Measurements from ENCODE around the gene PRDM16.

Gene PRDM16

DNA sequence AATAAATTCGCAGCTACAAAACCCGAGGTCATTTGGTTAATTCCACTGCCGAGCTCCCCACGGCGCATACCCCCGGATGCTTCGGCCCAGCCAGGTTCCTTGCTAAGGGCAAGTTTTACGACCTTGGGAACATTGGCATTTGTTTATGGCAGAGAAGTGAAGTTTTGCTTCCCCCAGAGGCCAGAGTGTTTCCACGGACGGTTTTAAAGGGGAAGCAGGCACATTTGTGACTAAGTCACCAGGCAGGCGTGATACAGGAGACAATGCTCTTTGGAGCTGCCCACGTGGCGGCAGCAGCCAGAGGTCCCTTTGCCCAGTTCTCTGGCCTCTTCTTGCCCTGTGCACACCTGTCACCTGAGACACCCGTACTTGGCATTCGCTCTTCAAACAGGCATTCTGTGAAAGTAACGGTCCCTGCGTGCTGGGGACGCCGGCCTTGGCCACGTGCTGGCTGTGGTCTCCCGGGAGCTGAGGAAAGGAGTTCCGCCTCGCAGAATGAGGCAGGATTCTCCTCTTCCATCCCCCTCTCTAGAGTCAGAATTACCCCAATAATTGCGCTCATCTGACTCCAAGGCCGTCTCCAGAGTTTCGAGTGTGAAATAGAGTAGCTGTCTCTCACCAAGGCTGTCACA, 138.3 kb downstream of the PRDM16 start:
- DNase-seq (ENCODE audit: low spot score) = no peak

DNA sequence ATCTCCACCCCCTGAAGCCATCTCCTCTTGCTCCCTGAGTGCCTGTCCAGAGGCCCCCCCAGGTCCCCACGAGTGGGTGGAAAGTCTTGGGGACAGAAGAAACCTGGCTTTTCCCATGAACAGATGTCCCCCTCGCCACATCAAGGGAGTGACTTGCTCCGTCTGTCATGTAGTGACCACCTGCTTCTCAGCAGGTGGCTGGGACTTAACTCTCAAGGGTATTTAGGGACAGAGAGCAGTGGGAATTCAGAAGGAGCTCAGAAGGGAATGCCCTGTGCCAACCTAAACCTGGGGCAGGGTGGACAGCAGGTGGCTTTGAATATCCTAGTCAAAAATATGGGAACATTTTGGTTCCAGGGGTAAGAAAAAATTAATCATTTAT, 139.8 kb downstream of the PRDM16 start:
- no peak for DNase-seq (ENCODE audit: low spot score)

DNA sequence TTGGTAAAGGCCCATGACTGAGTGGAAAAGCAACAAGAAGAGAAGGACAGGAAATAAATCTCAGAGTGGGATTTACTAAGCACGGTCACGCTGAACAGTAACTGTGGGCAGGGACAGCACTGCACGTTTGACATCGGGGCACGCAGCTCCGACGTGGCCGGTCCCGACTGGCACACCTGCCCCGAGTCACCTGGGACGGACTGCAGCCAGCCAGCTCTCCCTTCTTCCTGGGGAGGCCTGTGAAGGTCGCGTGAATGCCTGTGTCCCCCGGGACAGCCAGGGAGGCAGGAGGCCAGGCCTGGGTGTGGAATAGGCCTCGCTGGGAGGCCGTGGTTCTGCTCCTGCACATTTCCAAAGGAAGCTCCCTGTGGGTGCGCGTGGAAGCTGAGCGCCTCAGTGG, 140.2 kb downstream of the PRDM16 start:
- no peak for DNase-seq (ENCODE audit: low spot score)

DNA sequence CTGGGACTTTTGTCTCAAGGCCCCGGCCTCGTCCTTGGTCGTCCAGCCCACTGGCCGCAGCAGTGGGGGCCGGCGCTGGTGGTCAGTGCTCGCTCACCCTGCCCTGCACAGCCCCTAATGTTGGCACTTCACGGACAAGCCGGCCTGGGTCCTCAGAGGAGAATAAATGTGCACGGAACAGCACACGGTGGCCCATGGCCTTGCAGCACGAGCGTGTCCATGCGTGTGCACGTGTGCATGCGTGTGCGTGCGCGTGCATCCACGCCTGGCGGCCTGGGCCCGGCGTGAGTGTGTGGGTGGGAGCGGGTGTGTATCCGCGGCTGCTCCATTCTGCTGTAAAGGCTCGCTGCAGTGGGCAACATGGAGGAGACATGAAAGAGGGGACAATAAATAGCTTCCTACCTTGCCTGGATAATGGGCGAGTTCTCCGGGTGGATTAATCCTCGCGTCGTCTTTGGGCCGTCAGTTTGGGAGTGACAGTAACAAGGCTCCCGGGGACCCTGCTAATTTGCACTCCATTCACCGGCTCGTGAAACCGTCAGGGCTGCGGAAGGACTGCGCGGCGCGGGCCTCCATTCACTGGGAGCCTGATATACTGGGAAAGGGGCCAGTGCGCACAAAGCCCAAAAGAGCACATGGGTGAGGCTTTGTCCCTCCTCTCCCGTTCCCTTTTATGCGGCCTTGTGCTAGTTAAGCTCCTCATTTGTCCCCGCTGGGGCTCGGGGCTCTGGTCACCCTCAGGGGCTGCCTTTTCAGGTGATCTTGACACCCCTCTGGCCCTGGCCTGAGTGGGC, 142.8 kb downstream of the PRDM16 start:
- no peak for DNase-seq (ENCODE audit: low spot score)

DNA sequence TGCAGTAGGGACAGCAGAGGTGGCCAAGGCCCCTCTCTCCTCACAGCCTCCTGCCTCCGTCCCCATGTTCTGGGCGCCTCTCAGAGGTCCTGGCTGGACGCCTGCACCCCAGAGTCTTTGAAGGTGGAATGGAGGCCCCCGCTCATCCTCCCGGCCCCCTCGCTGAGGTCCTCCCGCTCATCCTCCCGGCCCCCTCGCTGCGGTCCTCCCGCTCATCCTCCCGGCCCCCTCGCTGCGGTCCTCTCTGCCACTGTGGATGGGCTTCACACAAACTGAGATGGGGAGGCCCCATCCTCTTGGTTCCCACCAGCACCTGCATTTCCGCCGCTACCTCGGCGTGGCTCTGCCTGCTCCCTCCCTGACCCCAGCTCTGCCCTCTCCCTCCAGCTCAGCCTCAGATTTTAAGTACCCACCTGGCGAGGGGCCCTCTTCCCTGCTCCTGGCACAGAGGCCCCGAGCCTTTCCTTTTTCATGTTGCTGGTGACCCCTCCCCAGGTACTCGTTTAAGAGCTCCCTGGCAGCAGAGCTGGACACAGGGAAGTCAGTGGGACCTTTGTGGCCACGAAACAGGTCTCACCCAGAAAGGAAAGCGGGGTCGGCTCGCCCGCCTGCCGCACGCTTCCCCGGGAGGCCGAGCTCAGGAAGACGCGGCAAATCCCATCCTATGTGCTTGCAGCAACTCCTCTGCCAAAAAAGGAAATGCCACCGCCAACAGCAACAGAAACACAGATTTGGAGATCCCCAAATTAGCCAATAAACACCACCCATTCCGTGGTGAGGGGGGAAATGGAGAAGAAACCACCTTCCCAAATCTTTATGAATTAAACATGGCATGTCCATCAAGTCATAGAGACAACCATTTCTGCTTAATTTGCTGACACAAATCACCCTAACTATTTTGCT, 143.7 kb downstream of the PRDM16 start:
- DNase-seq (ENCODE audit: low spot score) = no peak

DNA sequence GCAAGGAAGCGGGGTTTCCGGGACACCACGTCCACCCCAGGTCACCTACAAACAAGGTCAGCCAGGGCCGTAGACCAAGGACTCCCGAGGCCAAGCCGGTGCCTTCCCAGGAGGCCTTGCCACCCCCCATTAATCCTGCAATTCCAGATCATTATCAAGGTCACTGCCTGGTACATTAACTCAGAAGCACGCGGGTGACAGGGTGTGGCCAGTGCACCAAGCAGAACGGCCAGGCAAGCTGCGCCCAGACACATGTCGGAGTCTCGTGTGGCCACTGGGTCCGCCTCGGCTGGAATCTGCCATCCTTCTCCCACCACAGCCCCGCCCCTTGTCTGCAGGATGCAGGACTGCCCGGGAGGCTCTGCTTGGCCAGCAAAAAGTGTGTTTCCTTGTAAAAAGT, 144.7 kb downstream of the PRDM16 start:
- DNase-seq (ENCODE audit: low spot score) = no peak

DNA sequence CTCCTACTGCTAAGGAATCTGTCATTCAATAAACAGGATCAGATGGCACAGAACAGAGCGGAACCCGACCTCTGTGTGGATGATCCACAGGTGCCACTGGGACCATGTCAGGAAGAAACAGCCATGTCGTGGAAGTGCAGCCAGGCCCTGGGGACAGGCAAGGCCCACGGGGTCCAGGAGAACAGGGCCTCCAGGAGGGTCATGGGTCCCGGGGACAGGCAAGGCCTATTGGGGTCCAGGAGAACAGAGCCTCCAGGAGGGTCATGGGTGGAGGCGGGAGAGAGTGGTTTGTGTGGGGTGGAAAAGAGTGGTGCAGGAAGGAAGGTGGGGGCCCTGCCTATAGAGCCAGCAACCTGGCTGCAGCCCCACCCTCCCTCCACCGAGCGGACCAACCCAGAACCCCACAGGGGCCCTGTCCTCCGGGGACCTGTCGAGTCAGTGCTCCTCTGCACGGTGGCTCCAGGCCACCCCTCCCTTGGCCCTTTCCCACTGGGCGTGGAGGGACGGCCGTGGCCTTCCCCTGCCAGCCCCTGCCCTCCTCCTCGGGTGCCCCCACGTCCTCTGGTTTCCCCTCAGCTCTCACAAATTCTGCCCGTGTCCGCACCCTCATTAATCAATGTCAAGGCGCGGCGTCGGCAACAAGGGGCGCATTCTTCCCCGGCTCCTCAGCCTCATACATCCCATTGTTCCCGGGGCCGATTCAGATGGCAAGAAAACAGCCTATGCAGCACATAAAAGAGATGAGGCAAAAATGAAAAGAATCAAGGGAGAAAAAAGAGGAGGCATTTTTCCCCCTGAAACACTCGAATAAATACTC, 146.4 kb downstream of the PRDM16 start:
- no peak for DNase-seq (ENCODE audit: low spot score)

DNA sequence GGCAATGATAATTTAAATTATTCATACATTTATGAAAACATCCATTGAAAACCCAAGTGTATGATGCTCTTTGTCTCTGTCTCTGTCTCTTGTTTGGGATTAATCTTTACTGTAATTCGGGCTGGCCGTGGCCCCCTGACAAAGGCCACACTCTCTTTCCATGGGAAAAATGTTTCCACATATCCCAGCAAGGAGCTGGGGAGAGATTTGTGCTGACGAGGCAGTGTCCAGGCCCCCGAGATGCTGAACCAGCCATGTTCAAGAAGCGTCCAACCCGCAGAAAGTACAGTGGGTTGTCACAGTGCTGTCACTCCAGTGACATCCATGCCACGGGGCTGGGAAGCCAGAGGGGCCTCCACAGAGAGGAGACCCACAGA, 147.0 kb downstream of the PRDM16 start:
- DNase-seq (ENCODE audit: low spot score) = no peak

DNA sequence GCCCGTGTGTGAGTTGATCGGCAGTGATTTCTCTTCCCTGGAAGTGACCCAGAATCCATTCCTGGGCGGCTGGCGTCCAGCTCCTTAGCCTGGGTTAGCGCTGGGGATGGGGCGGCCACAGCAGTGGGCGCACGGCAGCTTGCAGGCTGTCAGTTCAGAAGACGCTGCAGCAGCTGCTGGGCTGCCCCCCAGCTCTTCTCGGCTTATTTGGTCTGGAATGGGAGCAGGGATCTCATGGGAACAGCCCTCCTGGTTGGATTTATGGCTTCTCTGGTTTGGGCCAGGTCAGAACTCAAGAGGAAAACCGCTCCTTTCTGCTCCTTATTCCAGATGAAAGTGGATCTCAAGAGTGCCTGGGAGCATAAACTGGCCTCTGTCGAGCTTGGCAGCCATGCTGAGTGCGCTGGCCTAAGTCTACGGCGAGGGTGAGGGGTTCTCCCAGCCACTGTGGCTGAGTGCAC, 148.2 kb downstream of the PRDM16 start:
- no peak for DNase-seq (ENCODE audit: low spot score)

DNA sequence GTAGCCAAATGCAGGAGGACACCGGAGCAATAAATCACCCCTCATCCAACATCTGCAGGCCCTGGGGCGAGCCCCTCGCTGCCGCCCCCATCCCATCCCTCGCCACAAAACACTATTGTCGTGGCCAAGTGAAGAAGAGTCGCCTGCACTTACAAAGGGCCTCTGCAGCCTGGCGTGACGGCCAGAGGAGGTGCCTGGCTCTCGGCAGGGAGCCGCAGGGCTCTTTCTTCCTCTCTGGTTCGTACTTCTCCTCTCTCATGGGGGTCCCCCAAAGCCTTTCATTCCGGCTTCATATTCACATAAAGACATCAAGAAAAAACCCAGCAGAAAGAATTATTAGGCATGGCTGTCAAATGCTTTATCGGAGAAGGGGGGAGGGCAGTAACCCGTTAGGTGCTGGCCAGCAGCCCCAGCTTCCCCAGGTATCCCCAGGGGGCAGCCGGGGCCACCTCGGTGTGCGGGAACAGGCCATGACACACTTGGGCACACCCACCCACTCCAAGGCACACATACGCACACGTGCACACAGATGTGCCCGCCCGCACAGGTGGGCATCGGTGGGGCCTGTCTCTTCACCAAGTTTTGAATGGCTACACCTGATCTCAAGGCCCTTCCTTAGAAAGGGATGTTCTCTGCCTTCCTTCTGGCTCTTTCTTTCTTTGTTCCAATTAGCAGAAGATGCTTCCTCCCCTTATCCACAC, 149.1 kb downstream of the PRDM16 start:
- DNase-seq (ENCODE audit: low spot score) = no peak

DNA sequence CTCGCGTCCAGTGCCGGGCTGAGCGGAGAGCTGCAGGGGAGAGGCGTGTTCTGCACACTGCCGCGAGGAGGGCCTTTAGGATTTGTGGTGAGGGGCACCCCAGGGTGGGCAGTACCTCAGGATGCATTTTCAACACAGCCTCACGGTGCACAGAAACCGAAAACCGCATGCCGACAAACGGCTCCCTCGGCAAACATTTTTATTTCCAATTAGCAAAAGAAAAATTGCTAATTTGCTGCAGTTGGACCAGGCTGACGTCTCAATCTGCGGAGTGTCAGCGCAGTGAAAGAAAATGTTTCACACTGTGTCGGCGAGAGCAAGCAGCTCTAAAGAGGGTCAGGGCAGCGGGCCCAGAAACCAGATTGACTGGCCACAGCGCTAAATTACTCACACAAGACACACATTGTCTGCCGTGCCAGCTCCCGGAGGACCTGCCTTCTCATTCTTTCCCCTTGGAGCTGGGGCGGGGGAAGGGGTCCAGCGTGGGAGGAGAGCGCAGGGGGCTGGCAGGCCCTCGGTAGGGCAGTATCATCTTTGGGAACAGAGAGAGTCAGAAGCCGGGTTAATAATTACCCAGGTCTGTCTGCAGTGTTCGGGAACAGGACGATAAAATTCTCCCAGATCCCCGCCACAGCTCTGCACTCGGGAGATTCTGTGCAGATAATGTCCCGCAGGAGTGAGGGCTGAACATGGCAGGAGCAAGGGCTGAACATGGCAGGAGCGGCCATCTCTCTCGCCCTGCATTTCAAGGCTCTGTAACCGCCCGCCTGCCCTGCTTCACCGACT, 150.2 kb downstream of the PRDM16 start:
- no peak for DNase-seq (ENCODE audit: low spot score)

DNA sequence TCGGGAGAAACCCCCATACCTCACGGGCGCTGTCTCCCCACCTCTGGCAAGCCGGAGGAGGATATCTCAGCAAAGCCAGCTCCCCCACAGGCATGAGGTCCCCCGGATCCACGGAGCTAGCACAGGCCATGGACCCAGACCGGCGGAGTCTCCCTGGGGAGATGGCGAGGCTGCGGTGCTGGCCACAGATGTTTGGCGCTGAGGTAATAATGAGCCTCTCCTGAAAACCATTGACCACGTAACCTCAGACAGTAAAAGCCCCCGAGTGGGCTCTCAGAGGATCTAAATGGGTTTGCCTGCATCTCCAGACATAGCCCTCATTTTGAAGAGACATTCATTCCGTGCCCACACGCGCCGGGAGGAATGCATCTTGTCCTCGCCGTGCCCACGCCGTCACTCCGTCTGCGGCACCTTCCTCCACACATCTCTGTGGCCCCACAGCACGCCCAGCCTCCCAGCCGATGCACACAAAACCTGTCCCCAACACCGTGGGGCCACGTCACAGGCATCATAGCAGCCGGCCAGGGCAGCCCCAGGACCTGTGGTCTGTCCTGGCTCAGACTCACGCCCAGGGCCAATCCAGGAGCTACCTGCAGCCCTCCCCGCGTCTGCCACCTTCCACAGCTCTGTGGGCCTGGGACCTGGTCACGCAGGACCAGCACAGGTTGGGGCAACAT, 150.9 kb downstream of the PRDM16 start:
- DNase-seq (ENCODE audit: low spot score) = no peak

DNA sequence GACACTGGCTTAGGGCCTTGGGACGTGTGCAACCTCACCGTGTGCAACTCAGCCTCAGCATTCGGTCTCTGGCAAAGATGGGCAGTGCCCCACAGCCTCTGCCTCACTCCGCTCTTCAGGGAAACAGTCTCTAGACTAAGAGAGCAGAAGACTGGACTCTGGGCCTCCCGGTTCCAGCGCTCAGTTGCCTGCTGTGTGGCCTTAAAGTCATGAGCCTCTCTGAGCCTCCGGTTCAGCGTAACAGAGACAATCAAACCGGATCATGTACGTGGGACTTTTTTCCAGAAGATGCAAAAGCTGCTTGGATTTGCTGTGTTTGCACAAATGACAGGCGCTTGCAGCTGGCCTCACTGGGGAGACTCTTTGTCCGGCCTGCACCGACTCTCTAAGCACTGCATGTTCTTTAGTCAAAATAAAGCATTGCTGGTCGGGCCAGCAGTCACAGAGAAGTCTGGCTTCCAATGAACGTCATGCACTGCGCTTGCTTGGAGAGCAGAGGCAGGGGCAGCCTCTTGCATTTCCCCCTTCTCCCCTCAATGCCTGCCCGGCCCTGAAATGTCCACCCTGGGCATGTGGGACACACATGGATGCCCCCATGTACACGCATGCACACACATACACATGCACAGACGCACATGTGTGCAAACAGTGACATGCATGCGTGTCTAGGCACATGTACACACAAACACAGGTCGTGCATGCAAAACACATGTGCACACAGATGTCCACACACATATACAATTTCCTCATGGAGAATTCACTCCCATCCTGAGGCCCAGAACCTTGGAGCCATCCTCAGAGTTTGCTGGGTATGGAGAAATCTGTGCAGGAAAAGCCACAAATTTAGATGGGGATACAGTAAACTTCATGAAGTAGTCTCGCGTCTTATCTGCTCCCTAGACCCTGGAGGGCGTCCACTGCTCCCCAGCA, 152.4 kb downstream of the PRDM16 start:
- DNase-seq (ENCODE audit: low spot score) = no peak

DNA sequence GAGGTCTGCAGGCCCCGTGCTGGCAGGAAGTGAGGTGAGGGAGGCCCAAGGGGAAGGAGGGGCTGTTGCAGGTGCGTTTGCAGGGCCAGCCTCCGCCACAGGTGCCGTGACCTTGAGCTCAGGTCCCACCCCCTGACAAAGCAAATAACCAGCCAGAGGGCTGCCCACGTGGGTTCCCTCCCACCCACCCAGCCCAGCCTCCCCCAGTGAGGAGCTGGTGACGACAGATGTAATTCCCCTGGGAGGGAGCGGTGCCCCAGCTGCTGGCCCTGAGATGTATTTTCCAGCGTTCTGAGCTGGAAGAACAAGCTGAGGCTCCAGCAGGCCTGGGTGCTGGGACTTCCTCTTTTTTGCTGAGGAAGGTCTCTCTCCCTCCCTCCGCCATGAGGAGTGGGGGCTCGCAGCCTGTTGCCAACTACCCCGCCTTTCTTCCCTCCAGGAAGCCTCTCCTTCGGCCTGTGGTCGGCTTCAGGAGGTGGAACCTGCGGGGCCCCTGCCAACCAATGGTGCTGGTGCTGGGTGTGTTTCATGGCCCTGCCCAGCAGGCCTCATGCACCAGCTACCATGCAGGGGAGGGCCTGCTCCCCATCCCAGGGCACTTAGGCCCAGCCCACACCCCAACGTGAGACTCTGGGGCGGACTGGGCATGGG, 153.2 kb downstream of the PRDM16 start:
- no peak for DNase-seq (ENCODE audit: low spot score)

DNA sequence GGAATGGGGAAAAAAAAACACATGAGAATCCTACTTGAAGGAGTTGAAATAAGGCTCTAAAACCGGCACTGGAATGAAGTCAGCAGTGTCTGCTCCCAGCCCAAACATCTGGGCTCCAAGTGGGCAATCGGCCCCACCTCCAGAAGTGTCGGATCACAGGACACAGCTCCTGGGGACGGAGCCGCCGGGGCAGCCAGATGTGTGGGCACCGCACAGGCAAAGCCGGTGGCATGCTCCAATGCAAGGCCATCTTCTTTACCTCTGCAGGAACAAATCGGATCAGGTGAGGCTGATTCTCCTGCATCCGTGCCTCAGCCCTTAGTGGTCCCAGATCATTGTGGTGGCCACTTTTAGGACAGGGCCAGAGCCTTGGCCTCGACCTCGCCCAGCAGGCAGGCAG, 156.7 kb downstream of the PRDM16 start:
- no peak for DNase-seq (ENCODE audit: low spot score)

DNA sequence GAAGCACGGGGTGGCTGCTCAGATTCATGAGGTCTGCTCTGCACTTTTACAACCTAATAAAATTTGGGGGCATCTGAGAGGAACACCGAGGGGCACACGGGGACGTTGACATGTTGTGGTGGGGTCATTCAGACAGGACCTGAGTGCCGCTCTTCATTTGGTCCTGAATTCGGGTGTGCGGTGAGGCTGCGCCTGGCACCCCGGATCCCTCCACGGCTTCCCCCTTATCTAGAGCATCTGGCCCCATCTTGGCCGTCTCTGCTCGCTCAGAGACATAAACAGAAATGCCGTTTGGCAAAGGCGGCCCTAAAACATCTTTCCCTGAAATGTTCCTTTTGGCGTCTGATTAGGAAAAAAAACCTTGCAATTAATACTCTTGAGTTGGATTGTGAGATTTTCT, 157.2 kb downstream of the PRDM16 start:
- DNase-seq (ENCODE audit: low spot score) = no peak

DNA sequence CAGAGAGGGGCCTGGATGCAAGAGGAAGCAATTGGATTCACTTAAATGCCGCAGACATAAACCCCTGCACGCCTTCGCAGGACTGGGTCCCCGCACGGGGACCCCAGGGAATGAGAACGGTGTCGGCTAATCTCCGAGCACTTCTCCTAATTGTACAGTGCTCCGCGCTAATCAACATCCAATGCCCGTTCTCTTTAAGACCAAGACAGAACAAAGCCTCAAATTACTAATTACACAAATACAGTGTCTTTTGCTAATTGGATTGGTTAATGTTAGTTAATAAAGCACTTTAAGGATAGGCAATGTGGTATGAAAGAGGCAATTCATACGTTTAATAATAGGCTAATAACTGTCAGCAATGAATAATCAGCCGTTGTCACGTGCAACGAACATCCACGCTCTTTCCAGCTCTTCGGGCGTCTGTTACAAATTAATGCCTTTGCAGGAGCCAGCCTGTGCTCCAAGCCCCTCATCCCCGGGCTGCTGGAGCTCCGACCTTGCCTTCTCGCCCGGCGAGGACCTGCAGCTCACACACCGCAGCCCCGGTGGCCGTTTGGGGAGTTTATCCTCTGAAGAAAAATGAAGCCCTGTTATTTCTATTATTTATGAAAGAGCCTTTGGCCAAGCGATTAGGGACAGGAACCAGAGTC, 157.8 kb downstream of the PRDM16 start:
- DNase-seq (ENCODE audit: low spot score) = no peak

DNA sequence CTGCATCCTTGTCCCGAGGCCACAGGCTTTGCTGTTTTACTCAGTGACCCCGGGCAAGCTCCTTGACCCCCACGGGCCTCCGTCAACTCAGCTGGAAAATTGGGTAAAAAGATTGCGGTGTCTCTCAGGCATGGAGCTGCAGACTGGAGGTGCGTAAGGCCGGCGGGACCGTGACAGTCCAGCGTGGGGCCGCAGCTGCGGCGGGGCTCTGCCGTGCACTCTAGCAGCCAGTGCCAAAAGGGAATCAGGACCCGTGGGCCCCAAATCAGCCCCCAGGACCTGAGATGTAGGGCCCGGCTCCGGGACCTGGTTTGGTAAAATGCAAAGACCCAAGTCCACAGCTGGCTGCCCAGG, 158.3 kb downstream of the PRDM16 start:
- peak; percentile 81 for DNase-seq (ENCODE audit: low spot score)

Data from ecto neural progenitor cell (in vitro differentiated cells).